HUES6 (cell line): Measurements from ENCODE around the gene MGLL.
A peak's percentile ranks its signal among the peaks of the same experiment; 100 is the strongest.

Experiments used
- H3K27ac ChIP-seq: 2 replicates; pipeline ENCODE4 v1.7.0; 2013; ENCODE audit warnings: low read depth, mild to moderate bottlenecking, low read length, inconsistent platforms
- H3K27me3 ChIP-seq: 2 replicates; pipeline ENCODE4 v1.6.1; 2013; ENCODE audit warnings: low read length; ENCODE audit not compliant: control insufficient read depth, insufficient read depth
- H3K36me3 ChIP-seq: 2 replicates; pipeline ENCODE4 v1.6.1; 2013; ENCODE audit warnings: low read length; ENCODE audit not compliant: control insufficient read depth, insufficient read depth
- H3K4me1 ChIP-seq: 2 replicates; pipeline ENCODE4 v1.6.1; 2013; ENCODE audit warnings: low read length; ENCODE audit not compliant: control insufficient read depth, insufficient read depth
- H3K4me3 ChIP-seq: 2 replicates; pipeline ENCODE4 v1.5.1; 2013; ENCODE audit warnings: low read depth, low read length
- H3K9ac ChIP-seq: one replicate; pipeline ENCODE4 v1.6.1; 2013; ENCODE audit warnings: mild to moderate bottlenecking, low read length
- H3K9me3 ChIP-seq: 2 replicates; pipeline ENCODE4 v1.6.1; 2013; ENCODE audit warnings: low read depth, low read length; ENCODE audit not compliant: control insufficient read depth, insufficient read depth

Gene MGLL

DNA sequence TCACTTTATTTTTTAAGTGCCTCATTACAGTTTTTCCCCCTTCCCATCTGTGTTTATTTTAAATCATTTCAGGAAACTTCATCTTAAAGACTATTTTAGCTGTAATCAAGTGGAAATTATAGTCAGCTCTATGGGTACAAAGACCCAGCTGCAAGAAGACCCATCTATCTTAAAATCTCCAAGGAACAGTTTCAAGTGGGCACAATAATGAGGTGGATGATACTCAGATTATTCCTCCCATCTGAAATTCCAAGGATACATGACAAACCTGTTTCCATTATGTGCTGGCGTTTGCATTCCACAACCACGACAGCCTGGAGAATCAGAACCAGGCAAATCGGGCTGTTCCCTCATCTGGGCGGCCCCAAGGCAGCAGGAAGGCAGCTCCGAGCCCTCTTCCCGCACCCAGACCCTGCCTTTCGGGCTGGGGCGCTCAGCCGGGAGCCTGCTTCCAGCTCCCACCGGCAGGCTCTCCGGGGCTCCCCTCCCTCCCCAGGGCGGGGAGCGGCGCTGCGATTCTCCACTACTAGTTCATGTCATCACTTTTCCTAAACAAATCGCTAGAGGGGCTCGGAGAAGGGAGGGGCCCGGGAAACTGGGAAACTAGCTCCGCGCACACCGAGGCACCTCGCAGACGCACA is at the start of gene MGLL:
TSS of gene MGLL (minus strand) at position 475 of the 641 bp plus-strand sequence. CDS start at position 278, 197 bp downstream.
- Histone ChIP-seq H3K9me3 (no peaks in the 10 kb centered on the region), H3K9ac (peak within 1 kb of the TSS; percentile 22), H3K4me3 (peak within 1 kb of the TSS; percentile 85), H3K27ac (no peak within 1 kb of the TSS), H3K36me3 (no peaks in the 10 kb centered on the region), H3K4me1 (peaks cover 13% of the 10 kb centered on the region), H3K27me3 (peaks cover 44% of the 10 kb centered on the region)

- H3K9me3 ChIP-seq, result no peaks in the 10 kb centered on the region
- H3K4me3 ChIP-seq, result no peak overlapping the region
- H3K36me3 ChIP-seq, result no peaks in the 10 kb centered on the region
- H3K27ac ChIP-seq, result no peak overlapping the region
- H3K9ac ChIP-seq, result no peak overlapping the region
- H3K27me3 ChIP-seq, result no peaks in the 10 kb centered on the region
- no peaks in the 10 kb centered on the region for H3K4me1 ChIP-seq
These were observed 47.8 kb upstream of the MGLL start for GRCh38 chr3:127870156-127870555.

DNA sequence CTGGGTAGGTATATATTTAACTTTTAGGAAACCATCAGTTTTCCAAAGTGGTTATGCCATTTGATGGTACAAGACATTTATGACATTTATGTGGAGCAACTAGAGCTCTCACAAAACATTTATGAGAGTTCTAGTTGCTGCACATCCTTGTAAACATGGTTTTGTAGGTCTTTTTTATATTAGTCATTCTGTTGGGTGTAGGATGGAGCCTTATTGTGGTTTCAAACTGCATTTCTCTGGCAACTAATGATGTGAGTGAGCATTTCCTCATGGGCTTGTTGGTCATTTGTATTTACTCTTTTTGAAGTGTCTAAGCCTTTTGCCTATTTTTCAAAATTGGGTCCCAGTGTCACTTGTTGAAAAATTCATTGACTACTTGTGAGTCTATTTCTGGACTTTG is 45.7 kb upstream of the MGLL start:
- Histone ChIP-seq H3K9me3 (no peaks in the 10 kb centered on the region), H3K4me3 (no peak overlapping the region), H3K27me3 (no peaks in the 10 kb centered on the region), H3K36me3 (no peaks in the 10 kb centered on the region), H3K9ac (no peak overlapping the region), H3K4me1 (no peaks in the 10 kb centered on the region), H3K27ac (no peak overlapping the region)

- Histone ChIP-seq H3K36me3 (no peaks in the 10 kb centered on the region), H3K9ac (no peak overlapping the region)
These were observed 45.1 kb upstream of the MGLL start for GRCh38 chr3:127867412-127867811.

DNA sequence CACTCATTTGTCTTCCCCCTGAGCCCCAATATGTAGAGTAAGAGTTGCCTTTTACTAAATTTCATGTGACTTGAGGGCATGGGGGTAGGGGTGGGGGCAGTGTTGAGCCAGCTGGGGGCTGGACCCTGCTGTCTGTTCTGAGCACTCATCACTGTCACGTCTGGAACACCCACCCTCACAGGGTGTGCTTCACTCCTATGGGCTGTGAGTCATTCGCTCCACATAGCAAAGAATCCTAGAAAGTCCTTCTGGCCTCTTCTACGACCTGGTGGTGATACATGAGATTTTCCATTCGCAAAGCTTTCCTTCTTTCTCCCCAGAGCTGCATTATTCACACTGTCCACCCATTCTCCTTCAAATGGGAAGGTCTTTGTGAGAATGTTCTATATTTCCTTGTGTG is 43.6 kb upstream of the MGLL start:
- H3K9ac ChIP-seq, result no peak overlapping the region
- H3K9me3 ChIP-seq, result no peaks in the 10 kb centered on the region
- no peaks in the 10 kb centered on the region for H3K36me3 ChIP-seq
- H3K27me3 ChIP-seq, result no peaks in the 10 kb centered on the region
- H3K4me3 ChIP-seq, result no peak overlapping the region
- H3K27ac ChIP-seq, result no peak overlapping the region
- H3K4me1 ChIP-seq, result no peaks in the 10 kb centered on the region

More at GRCh38 chr3:127867412-127867811, 45.1 kb upstream of the MGLL start:
- H3K27me3 ChIP-seq, result no peaks in the 10 kb centered on the region
- no peaks in the 10 kb centered on the region for H3K9me3 ChIP-seq
- H3K4me1 ChIP-seq, result no peaks in the 10 kb centered on the region
- H3K27ac ChIP-seq, result no peak overlapping the region
- H3K4me3 ChIP-seq, result no peak overlapping the region

GRCh38 chr3:127860211-127860696 is 37.9 kb upstream of the MGLL start:
- Histone ChIP-seq H3K27ac (no peak overlapping the region), H3K36me3 (no peaks in the 10 kb centered on the region), H3K4me3 (no peak overlapping the region), H3K9ac (no peak overlapping the region), H3K9me3 (no peaks in the 10 kb centered on the region), H3K27me3 (no peaks in the 10 kb centered on the region), H3K4me1 (peaks cover 7% of the 10 kb centered on the region)

DNA sequence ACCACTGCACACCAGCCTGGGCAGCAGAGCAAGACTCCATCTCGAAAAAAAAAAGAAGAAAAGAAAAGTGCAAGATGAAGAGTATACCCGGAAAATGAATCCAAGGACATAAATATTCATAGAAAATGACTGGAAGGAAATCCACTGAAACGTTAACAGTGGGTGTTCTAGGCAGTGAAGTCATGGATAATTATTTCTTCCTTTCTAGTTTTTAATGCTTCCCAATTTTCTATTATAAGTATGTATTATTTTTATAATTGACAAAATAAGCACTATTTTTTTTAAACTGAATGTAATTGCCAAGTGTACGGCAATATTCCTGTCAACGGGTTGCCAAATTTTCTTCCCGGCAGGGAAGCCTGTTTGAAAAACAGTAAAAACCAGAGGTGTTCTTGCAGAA is 37.4 kb upstream of the MGLL start:
- H3K27ac ChIP-seq, result no peak overlapping the region
- no peak overlapping the region for H3K9ac ChIP-seq
- no peaks in the 10 kb centered on the region for H3K9me3 ChIP-seq
- peaks cover 3% of the 10 kb centered on the region; the same call in 1 of the 2 replicates for H3K27me3 ChIP-seq
- H3K36me3 ChIP-seq, result no peaks in the 10 kb centered on the region
- H3K4me3 ChIP-seq, result no peak overlapping the region
- H3K4me1 ChIP-seq, result peaks cover 7% of the 10 kb centered on the region

GRCh38 chr3:127858937-127859336 is 36.6 kb upstream of the MGLL start:
- Histone ChIP-seq H3K4me3 (no peak overlapping the region), H3K27ac (no peak overlapping the region), H3K9me3 (no peaks in the 10 kb centered on the region), H3K4me1 (peaks cover 7% of the 10 kb centered on the region), H3K27me3 (peaks cover 3% of the 10 kb centered on the region; the same call in 1 of the 2 replicates), H3K9ac (no peak overlapping the region), H3K36me3 (no peaks in the 10 kb centered on the region)

DNA sequence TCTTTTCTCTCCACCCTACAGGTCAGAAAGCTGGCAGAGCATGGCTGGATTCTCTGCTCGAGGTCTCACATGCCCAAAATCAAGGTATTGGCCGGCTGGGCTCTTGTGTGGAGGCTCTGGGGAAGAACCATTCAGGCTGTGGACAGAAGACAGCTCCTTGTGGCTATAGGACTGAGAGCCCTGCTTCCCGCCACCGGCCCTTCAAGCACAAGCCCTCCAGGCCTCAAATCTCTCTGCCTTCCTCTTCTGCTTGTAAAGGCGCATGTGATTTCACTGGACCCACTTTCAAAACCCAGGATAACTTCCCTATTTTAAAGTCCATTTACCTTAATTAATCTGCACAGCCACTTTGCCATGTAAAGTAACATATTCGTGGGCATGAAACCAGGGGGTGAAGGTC is 36.2 kb upstream of the MGLL start:
- Histone ChIP-seq H3K27me3 (peaks cover 3% of the 10 kb centered on the region; the same call in 1 of the 2 replicates), H3K9me3 (no peaks in the 10 kb centered on the region)

DNA sequence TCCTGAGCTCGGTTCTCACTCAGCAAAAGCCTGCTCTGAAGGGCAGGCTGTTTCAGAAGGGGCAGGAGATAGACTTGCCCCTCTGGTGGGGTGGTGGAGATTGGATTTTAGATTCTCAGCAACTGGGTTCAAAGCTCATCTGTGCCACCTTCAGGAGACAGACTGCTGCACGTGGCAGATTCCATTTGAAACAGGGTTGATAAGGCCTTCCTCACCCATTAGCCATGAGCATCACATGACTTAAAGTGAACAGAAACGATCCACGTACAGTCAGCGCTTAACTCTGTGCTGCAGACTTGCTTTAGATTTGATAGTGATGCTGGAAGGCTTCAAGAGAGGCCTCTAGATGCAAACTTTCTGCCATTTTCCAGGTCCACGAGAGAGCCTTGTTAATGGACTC is 35.0 kb upstream of the MGLL start:
- peaks cover 3% of the 10 kb centered on the region; the same call in 1 of the 2 replicates for H3K27me3 ChIP-seq
- no peak overlapping the region for H3K27ac ChIP-seq
- H3K36me3 ChIP-seq, result no peaks in the 10 kb centered on the region
- no peak overlapping the region for H3K4me3 ChIP-seq
- H3K9ac ChIP-seq, result no peak overlapping the region
- H3K9me3 ChIP-seq, result no peaks in the 10 kb centered on the region
- H3K4me1 ChIP-seq, result peaks cover 7% of the 10 kb centered on the region

More for the DNA sequence above, 36.2 kb upstream of the MGLL start:
- peaks cover 7% of the 10 kb centered on the region for H3K4me1 ChIP-seq
- H3K36me3 ChIP-seq, result no peaks in the 10 kb centered on the region
- no peak overlapping the region for H3K9ac ChIP-seq
- H3K27ac ChIP-seq, result no peak overlapping the region
- no peak overlapping the region for H3K4me3 ChIP-seq

- peaks cover 3% of the 10 kb centered on the region; the same call in 1 of the 2 replicates for H3K27me3 ChIP-seq
- no peak overlapping the region for H3K9ac ChIP-seq
- H3K4me1 ChIP-seq, result peaks cover 11% of the 10 kb centered on the region
- H3K9me3 ChIP-seq, result no peaks in the 10 kb centered on the region
- H3K36me3 ChIP-seq, result no peaks in the 10 kb centered on the region
- no peak overlapping the region for H3K4me3 ChIP-seq
- no peak overlapping the region for H3K27ac ChIP-seq
These were observed 34.5 kb upstream of the MGLL start for GRCh38 chr3:127856801-127857200.
